Thyroid gland (tissue), 4 donors: Measurements from ENCODE around the gene OR6B2.

Experiments used
- CTCF ChIP-seq, 6 experiments: fragments of 200-600 bp in 3 of 6; fragments of 450-650 bp in 3 of 6; sonication (generic) in 3 of 6; IDR thresholded peaks; one replicate each; pipeline ENCODE4 v1.5.1; 2016 to 2019; ENCODE audit warnings: antibody characterized with exemption in 6 of 6, mild to moderate bottlenecking in 2 of 6, inconsistent platforms in 1 of 6, moderate library complexity in 1 of 6
- POLR2A ChIP-seq, 2 donors: fragments of 450-650 bp; IDR thresholded peaks; one replicate each; pipeline ENCODE4 v1.6.1; 2017; ENCODE audit warnings: antibody characterized with exemption in 2 of 2, mild to moderate bottlenecking in 2 of 2, moderate library complexity in 1 of 2

DNA sequence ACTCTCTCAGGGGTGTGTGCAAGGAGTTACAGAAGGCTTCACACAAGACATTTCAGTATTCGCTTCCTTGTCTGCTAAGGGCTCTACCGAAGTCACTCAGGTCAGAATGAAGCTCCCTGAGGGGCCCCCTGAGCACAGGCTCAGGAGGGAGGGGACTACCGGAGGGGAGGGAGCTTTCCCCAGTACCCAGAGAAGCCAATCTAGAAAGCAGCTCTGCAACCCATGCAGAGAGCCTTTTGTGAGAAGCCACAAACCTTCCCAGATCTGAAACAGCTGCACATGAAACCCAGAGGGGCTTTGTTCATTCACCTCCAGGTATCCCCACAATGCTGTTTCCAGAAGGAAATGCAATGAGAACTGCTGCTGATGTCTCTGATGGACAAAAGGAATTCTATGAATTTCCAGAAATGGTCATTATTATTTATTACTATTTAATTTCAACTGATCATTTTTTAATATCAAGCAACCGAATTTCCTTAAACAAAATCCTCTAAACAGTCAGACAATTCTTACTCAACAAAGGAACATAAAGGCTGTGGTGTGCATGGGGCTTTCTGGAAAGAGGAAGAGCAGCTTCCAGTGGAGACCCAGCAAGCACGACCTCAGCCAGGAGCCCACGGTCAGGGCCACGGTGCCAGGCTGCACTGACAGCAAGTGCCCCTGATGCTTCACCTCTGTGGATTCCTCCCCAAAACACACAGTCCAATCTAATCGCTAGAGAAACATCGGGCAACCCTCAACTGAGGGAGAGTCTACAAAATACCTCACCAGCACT is 47.0 kb downstream of the OR6B2 start:
- TF ChIP-seq CTCF (IDR thresholded peaks at IDR 0.05) (no peak), POLR2A (IDR thresholded peaks at IDR 0.05) (no peak)
